HEK293T (cell line): ENCODE data around the gene ADD1.

Source experiments
- CTCF ChIA-PET: fragments of 350-600 bp; formaldehyde crosslinking; extraction: SDS; loops from one replicate; lab custom pipeline; 2021; ENCODE audit warnings: antibody characterized with exemption, inconsistent platforms; lab: Yijun Ruan, JAX
- POLR2A ChIA-PET: fragments of 350-600 bp; formaldehyde crosslinking; extraction: SDS; loops from one replicate; lab custom pipeline; 2020; ENCODE audit warnings: antibody characterized with exemption, inconsistent platforms; lab: Yijun Ruan, JAX
- DNase-seq: peaks from one replicate; pipeline ENCODE4 v3.0.0; 2012; ENCODE audit warnings: mixed read lengths; ENCODE audit errors: extremely low spot score
- ARNT ChIP-seq: fragments of 450-650 bp; IDR thresholded peaks from 2 replicates; pipeline ENCODE4 v1.6.1; 2017; ENCODE audit warnings: mild to moderate bottlenecking
- BHLHE40 ChIP-seq: fragments of 450-650 bp; IDR thresholded peaks from 2 replicates; pipeline ENCODE4 v1.6.1; 2016; ENCODE audit warnings: mild to moderate bottlenecking, moderate library complexity, borderline replicate concordance
- CTBP1 ChIP-seq: fragments of 450-650 bp; IDR thresholded peaks from 2 replicates; pipeline ENCODE4 v1.6.1; 2016; ENCODE audit warnings: borderline replicate concordance
- ELF4 ChIP-seq: fragments of 450-650 bp; IDR thresholded peaks from 2 replicates; pipeline ENCODE4 v1.6.1; 2017; ENCODE audit warnings: antibody characterized with exemption
- FOXA1 ChIP-seq: fragments of 450-650 bp; IDR thresholded peaks from 2 replicates; pipeline ENCODE4 v1.6.1; 2016; ENCODE audit warnings: mild to moderate bottlenecking
- FOXK2 ChIP-seq: fragments of 450-650 bp; IDR thresholded peaks from 2 replicates; pipeline ENCODE4 v1.6.1; 2016; ENCODE audit warnings: mild to moderate bottlenecking
- FOXM1 ChIP-seq: fragments of 450-650 bp; IDR thresholded peaks from 2 replicates; pipeline ENCODE4 v1.6.1; 2017; ENCODE audit warnings: mild to moderate bottlenecking, borderline replicate concordance
- HDGF ChIP-seq: fragments of 450-650 bp; IDR thresholded peaks from 2 replicates; pipeline ENCODE4 v1.6.1; 2017; ENCODE audit warnings: antibody characterized with exemption, borderline replicate concordance
- LEF1 ChIP-seq: fragments of 450-650 bp; IDR thresholded peaks from 2 replicates; pipeline ENCODE4 v1.6.1; 2017; ENCODE audit warnings: mild to moderate bottlenecking, borderline replicate concordance
- NFRKB ChIP-seq: fragments of 450-650 bp; IDR thresholded peaks from 2 replicates; pipeline ENCODE4 v1.6.1; 2016; ENCODE audit warnings: mild to moderate bottlenecking, moderate library complexity
- SP1 ChIP-seq: fragments of 450-650 bp; IDR thresholded peaks from 2 replicates; pipeline ENCODE4 v1.6.1; 2017
- SUZ12 ChIP-seq: fragments of 450-650 bp; IDR thresholded peaks from 2 replicates; pipeline ENCODE4 v1.6.1; 2016; ENCODE audit warnings: mild to moderate bottlenecking
- TARDBP ChIP-seq: fragments of 450-650 bp; IDR thresholded peaks from 2 replicates; pipeline ENCODE4 v1.6.1; 2016
- TF ChIP-seq, protein P1 (sequence below): fragments of 450-650 bp; IDR thresholded peaks from 2 replicates; pipeline ENCODE4 v1.6.1; 2016

ADD1 gene

DNA sequence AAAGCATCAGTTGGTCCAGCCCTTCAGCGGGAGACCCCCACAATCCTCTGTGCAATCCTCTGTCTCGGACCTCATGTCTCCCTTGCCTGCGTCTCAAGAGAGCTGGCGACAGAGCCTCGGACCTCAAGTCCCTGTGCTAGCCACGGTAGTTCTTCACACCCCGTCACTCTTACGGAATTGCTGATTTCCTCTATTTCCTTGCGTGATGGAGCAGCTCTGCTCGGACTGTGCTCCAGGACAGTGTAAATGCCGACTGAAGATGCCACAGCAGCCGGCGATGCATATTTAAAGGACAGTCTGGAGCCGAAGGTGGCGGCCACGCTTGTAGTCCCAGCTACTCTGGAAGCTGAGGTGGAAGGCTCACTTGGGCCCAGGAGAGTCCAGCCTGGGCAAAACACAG lies 121.6 kb downstream of the ADD1 start:
- no peak for TF ChIP-seq FOXK2
- no peak for DNase-seq
- POLR2A ChIA-PET, result interaction anchor here (4.5 kb wide), 1 partner anchor 29 kb away, joined by 34 read pairs; no protein-coding TSS in a partner anchor
- CTCF ChIA-PET, result interaction anchor here (0.6 to 2.2 kb wide), 2 partner anchors 13 to 28 kb away, joined by 6 to 10 read pairs; no protein-coding TSS in a partner anchor

DNA sequence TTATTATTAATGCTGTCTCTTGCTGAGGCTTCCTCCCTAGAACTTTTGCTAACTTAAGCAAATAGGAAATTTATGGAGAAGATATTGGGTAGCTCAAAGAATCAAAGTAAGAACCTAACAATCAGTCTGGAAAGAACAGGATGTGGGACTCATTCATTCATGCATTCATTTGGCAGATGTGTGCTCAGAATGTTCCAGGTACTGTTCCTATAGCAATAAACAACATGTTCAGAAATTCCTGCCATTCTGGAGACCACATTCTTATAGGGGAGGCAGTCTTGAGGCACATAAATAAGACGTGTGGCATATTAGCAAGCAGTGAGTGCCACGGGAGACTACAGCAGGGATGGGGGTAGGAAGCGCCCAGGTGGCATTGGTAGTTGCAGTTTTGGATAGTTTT lies 124.7 kb downstream of the ADD1 start:
- DNase-seq, result no peak
- POLR2A ChIA-PET, result no interaction called here
- CTCF ChIA-PET, result interaction anchor here (1.0 kb wide), 1 partner anchor 10 kb away, joined by 5 read pairs; no protein-coding TSS in a partner anchor
- TF ChIP-seq ELF4, result no peak
- no peak for TF ChIP-seq ARNT
- TF ChIP-seq NFRKB, result no peak
- TF ChIP-seq LEF1, result no peak
- no peak for TF ChIP-seq FOXA1
- TF ChIP-seq TARDBP, result no peak
- TF ChIP-seq BHLHE40, result no peak
- TF ChIP-seq SP1, result no peak
- no peak for TF ChIP-seq SUZ12

DNA sequence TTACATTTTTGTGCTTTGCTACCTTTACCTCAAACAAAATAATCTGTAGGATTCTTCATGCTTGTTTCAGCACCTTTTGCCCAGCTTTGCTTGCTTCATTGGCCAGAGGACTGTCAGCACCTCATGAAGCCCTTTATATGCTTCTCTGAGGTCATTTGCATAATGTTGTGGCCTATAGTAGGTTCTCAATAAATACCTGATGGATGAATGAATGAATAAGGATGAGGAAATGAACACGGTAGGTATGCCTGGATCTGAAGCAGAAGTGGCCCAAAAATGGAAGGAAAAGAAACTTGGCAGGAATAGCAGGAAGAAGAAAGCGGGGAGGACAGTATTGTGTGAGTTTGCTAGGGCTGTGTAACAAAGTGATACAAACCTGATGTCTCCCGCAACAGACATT lies 127.6 kb downstream of the ADD1 start:
- ChIA-PET CTCF (no interaction called here), POLR2A (no interaction called here)
- TF ChIP-seq NFRKB, result no peak
- TF ChIP-seq CTBP1, result no peak
- TF ChIP-seq TARDBP, result no peak
- TF ChIP-seq SP1, result no peak
- no peak for TF ChIP-seq SUZ12
- TF ChIP-seq ELF4, result no peak
- TF ChIP-seq, protein P1, sequence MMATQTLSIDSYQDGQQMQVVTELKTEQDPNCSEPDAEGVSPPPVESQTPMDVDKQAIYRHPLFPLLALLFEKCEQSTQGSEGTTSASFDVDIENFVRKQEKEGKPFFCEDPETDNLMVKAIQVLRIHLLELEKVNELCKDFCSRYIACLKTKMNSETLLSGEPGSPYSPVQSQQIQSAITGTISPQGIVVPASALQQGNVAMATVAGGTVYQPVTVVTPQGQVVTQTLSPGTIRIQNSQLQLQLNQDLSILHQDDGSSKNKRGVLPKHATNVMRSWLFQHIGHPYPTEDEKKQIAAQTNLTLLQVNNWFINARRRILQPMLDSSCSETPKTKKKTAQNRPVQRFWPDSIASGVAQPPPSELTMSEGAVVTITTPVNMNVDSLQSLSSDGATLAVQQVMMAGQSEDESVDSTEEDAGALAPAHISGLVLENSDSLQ, result no peak
- no peak for TF ChIP-seq BHLHE40
- no peak for TF ChIP-seq LEF1
- TF ChIP-seq HDGF, result no peak
- TF ChIP-seq FOXK2, result no peak
- no peak for DNase-seq

DNA sequence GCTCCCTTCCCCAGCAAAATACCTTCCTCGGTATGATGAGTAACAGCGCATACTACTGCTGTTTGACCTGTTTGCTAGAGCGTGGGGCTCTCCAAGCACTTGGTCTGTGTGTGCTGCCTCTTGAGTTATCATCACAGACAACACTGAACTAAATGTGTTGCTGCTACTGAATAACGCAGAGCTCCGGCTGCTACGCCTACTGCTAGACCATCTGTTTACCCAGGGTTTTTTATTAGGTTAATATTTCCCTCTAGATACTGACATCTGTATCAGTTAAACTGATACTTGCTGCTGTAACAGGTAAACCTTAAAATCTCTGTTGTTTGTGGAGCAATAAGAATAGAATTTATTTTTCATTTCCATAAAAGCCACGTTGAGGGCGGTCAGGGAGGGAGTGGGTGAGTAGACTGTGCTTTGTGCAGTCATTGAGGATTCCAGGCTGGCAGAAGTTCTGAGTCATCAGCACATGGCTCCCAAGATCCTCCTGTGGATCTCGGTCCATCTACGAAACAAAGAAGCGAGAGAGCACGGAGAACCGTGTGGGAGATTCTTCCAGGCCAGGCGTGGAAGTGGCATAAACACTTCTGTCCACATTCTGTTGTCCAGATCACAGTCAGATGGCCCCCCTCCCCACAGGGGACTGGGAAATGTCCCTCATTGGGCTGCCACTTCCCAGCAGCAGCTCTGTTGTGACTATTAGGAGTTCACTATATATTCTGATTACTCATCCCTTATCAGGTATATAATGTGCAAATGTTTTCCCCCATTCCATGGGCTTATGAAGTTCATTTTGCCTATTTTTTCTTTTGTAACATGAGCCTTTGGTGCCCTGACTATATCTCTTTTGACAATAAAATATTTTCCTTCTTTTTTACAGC lies 133.8 kb downstream of the ADD1 start:
- ChIA-PET CTCF (interaction anchor here (0.6 to 1.5 kb wide), 12 partner anchors 9 to 213 kb away, joined by 3 to 10 read pairs (median 4); partner anchors contain the start of genes GRK4 and NOP14), POLR2A (interaction anchor here (1.2 to 1.9 kb wide), 2 partner anchors 14 to 15 kb away, joined by 3 to 8 read pairs; partner anchors contain the start of genes GRK4 and NOP14)
- no peak for DNase-seq
- no peak for TF ChIP-seq HDGF
- no peak for TF ChIP-seq FOXM1
- TF ChIP-seq NFRKB, result no peak
- TF ChIP-seq FOXA1, result no peak
